ENCODE measurements around the gene IRF8. TPM values are rescaled to one million over a fixed set of nuclear protein-coding genes. Genes with fewer than 3 reads are reported as not detected.
"Not testable (repeated sequence)": the region's sequence is repeated elsewhere in the genome, so short reads cannot be mapped to it uniquely, and the experiment has no call there.

IRF8 gene
- total and polyA plus RNA-seq, 5 experiments from 2014 or later, result 2.0 to 17.8 (median 5.8) TPM

DNA sequence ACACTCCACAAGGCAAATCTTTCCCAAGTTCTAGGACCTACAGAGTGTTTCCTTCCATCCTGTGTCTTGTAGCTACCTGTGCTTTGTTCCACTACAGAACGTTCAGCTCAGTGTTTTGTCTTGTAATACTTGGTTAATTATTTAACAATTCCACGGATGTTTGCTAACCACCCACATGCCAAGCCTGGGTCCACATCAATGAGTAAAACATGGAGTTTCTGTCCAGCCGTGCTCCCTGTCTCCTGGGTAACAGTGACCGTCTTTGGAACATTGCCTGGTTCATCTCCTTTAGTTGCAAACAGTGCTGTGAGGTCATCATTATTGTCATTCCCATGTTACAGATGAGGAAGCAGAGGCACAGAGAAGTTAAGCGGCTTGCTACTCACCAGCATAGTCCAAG lies 41.3 kb downstream of the IRF8 start:
- POLR2A ChIA-PET, result no interaction called here

DNA sequence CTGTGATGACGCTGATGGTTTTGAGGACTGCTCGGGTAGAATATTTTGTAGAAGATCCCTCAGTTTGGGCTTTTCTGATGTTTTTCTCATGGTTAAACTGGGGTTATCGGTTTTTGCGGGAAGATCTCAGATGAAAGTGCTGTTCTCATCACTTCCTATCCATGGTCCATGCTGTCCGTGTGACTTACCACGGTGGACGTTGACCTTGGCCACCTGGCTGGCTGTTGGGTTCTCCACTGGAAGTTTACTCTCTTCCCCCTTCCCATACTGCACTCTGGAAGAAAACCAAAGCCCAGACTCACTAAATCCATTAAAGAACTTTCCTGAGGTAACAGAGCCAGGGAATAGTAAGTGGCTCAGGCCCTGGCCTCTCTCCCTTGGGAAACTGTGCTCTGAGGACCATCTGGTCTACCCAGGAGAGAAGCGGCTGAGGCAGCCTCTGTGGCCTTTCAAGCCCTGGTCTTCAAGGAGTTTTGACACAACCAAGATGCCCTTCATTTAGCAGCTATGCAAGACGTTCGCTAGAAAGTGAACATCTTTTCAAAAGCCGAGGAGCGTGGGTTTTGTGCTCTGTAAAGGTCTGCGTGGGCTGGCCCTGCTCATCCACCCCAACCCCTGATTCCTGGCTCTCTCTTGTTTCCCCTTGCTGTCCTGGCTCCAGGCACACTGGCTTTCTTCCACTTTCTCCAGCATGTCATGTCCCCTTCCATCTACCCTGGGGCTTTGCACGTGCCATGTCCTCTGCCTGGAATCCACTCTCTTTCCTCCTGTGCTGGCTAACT lies 43.1 kb downstream of the IRF8 start:
- DNase-seq (no peak), ATAC-seq (no peak)
- peak overlapping the region in 1 of 10 donors; percentile 44 for H3K27ac Mint-ChIP-seq
- no peaks in the 10 kb centered on the region for H3K27me3 Mint-ChIP-seq
- no peaks in the 10 kb centered on the region for H3K9me3 Mint-ChIP-seq
- H3K36me3 Mint-ChIP-seq, result no peaks in the 10 kb centered on the region
- POLR2A ChIA-PET, result no interaction called here
- H3K4me3 Mint-ChIP-seq, result no peak overlapping the region
- H3K4me1 Mint-ChIP-seq, result peaks cover 25 to 78% (median 41%) of the 10 kb centered on the region in 4 donors

More for the DNA sequence above, 41.3 kb downstream of the IRF8 start:
- no peaks in the 10 kb centered on the region for H3K27me3 Mint-ChIP-seq
- peak overlapping the region in 1 of 10 donors; percentile 42 for H3K4me3 Mint-ChIP-seq
- ATAC-seq, result no peak
- H3K4me1 Mint-ChIP-seq, result peaks cover 30 to 79% (median 42%) of the 10 kb centered on the region in 4 donors
- H3K36me3 Mint-ChIP-seq, result no peaks in the 10 kb centered on the region
- DNase-seq, result no peak
- peak overlapping the region in 1 of 10 donors; percentile 43 for H3K27ac Mint-ChIP-seq
- no peaks in the 10 kb centered on the region for H3K9me3 Mint-ChIP-seq

DNA sequence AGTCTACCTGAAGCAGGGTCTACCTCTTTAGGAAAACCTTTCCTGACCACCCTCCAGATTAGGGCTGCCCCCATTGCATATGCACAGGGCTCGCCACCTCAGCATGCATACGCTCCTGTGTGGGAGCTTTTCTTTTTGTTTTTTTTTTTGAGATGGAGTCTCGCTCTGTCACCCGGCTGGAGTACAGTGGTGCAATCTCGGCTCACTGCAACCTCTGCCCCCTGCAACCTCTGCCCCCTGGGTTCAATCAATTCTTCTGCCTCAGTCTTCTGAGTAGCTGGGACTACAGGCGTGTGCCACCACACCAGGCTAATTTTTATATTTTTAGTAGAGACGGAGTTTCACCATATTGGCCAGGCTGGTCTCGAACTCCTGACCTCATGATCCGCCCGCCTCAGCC lies 43.7 kb downstream of the IRF8 start:
- H3K27me3 Mint-ChIP-seq, H3K4me3 Mint-ChIP-seq, POLR2A ChIA-PET, H3K36me3 Mint-ChIP-seq, H3K9me3 Mint-ChIP-seq, ATAC-seq, DNase-seq: not testable (repeated sequence)
- Mint-ChIP-seq H3K27ac (peak overlapping the region in 2 of 10 donors; percentile 8 to 44), H3K4me1 (peaks cover 21 to 77% (median 41%) of the 10 kb centered on the region in 4 donors)

DNA sequence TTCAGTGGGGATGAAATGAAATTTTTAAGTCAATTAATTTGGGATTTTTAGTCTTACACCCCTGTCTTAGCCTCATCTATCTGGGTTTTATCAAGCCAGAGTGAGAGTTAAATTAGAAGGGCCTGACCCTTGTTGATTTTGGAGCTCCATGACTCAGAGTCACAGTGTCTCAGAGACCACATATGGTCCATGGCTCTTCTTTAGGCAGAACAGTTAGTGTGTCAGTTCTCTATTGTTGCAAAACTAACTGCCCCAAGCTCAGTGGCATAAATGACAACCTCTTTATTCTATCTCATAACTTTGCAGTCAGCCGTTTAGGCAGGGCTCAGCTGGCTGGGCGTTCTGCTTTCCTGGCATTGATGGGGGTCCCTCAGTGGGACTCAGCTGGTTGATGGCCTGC lies 44.7 kb downstream of the IRF8 start:
- H3K36me3 Mint-ChIP-seq, result no peaks in the 10 kb centered on the region
- ATAC-seq, result no peak
- no peaks in the 10 kb centered on the region for H3K9me3 Mint-ChIP-seq
- peaks cover 21 to 76% (median 44%) of the 10 kb centered on the region in 4 donors for H3K4me1 Mint-ChIP-seq
- POLR2A ChIA-PET, result interaction anchor here (1.3 kb wide), 1 partner anchor 11 kb away, joined by 3 read pairs; no protein-coding TSS in a partner anchor
- H3K27ac Mint-ChIP-seq, result peak overlapping the region in 2 of 10 donors; percentile 27 to 61
- H3K4me3 Mint-ChIP-seq, result peak overlapping the region in 1 of 10 donors; percentile 17
- no peak for DNase-seq
- no peaks in the 10 kb centered on the region for H3K27me3 Mint-ChIP-seq

DNA sequence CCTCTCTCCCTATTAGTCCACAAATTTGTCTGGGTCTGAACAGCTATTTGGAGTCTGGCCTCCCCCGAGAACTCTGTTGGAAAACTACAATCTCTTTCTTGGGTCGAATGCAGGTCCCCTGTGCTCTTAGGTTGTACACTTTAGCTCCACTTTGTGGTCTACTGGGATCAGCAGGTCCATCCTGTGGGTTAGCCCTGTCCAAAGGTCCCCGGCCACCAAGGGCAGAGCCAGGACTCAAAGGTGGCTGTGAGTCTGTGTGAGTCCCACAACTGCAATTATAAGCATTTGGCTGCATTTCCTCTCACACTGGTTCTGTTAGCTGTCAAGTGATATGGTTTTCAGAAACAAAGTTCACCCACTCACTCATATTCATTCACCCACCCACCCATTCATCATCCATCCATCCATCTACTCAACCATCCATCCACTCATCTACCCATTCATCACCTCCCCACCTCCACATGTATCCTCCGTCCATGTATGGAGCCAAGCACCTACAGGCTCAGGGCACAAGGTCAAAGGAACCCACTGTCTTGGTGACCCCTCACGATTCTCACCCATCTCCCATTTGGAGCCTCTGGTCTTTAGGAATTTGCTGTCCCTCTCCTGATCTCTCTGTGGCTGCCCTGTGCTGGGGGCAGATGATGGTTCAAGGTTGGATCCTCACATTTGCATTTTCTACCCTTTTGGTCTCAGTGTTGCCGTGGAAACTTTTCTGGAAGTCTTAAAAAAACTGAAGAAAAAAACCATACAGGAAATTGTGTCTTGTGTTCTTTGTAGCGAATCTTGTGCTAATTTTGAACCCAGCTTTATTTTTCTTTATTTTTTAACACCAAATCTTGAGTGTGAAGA lies 45.8 kb downstream of the IRF8 start:
- Mint-ChIP-seq H3K36me3 (no peaks in the 10 kb centered on the region), H3K27me3 (no peaks in the 10 kb centered on the region), H3K4me1 (peaks cover 20 to 79% (median 46%) of the 10 kb centered on the region in 4 donors), H3K27ac (peak overlapping the region; percentile 24 to 92 (median 84)), H3K4me3 (peak overlapping the region in 9 of 10 donors; percentile 47 to 91 (median 66)), H3K9me3 (no peaks in the 10 kb centered on the region)
- POLR2A ChIA-PET, result no interaction called here
- ATAC-seq (no peak), DNase-seq (no peak)

DNA sequence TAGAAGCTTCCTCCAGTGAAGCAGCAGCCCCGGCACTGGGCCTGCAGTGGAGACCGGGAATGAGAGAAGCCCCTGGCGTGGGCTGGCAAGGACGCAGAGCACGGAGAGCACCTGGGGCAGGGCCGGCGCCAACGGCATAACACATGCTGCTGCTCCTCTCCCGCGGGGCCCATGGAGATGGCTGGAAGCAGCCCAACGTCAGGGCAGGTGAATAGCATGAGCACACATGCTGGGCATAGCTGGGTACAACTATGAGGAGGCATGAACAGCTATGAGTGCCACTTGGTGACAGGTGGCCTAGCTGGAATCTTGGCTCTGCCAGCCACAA lies 46.4 kb downstream of the IRF8 start:
- H3K4me1 Mint-ChIP-seq, result peaks cover 22 to 79% (median 52%) of the 10 kb centered on the region in 4 donors
- POLR2A ChIA-PET, result interaction anchor here (0.6 kb wide), 1 partner anchor 171 kb away, joined by 4 read pairs; no protein-coding TSS in a partner anchor
- H3K27ac Mint-ChIP-seq, result peak overlapping the region in 9 of 10 donors; percentile 24 to 92 (median 85)
- H3K9me3 Mint-ChIP-seq, result no peaks in the 10 kb centered on the region
- no peaks in the 10 kb centered on the region for H3K36me3 Mint-ChIP-seq
- peak overlapping the region in 9 of 10 donors; percentile 47 to 91 (median 66) for H3K4me3 Mint-ChIP-seq
- ATAC-seq, result peak in 1 of 2 donors; percentile 33
- H3K27me3 Mint-ChIP-seq, result no peaks in the 10 kb centered on the region
- peak in 1 of 10 donors; percentile 8 for DNase-seq

DNA sequence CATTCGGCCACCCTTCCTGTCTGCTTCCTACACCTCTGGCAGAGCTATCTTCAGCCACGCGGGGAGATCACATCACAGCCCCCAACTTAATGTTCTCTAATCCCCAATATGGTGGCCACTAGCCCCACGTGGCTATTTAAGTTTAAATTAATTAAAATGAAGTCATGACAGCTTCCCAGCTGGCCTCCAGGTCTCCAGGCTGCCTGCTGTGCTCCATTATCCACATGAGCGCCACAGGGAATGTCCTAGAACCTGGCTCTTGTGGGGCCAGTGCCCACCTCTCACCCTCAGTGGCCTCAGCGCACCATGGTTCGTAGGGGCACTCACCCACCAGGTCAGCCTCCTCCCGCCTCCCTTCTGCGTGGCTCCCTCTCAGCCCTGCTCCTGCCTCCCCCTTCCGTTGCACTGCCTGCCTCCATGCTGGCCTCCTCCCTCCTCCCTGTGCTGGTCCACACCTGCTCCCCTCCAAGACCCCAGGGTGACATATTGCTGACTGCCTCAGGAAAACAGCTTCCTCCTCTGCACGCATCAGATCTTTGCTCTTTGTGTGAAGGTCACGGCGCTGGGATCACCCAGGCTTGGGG lies 47.7 kb downstream of the IRF8 start:
- Mint-ChIP-seq H3K4me1 (peaks cover 22 to 79% (median 53%) of the 10 kb centered on the region in 4 donors), H3K9me3 (no peaks in the 10 kb centered on the region), H3K4me3 (peak overlapping the region in 8 of 10 donors; percentile 14 to 91 (median 74)), H3K27ac (peak overlapping the region in 5 of 10 donors; percentile 76 to 84 (median 78)), H3K36me3 (no peaks in the 10 kb centered on the region), H3K27me3 (no peaks in the 10 kb centered on the region)
- DNase-seq, result no peak
- POLR2A ChIA-PET, result interaction anchor here (1.0 kb wide), 1 partner anchor 146 kb away, joined by 3 read pairs; no protein-coding TSS in a partner anchor
- ATAC-seq, result no peak

DNA sequence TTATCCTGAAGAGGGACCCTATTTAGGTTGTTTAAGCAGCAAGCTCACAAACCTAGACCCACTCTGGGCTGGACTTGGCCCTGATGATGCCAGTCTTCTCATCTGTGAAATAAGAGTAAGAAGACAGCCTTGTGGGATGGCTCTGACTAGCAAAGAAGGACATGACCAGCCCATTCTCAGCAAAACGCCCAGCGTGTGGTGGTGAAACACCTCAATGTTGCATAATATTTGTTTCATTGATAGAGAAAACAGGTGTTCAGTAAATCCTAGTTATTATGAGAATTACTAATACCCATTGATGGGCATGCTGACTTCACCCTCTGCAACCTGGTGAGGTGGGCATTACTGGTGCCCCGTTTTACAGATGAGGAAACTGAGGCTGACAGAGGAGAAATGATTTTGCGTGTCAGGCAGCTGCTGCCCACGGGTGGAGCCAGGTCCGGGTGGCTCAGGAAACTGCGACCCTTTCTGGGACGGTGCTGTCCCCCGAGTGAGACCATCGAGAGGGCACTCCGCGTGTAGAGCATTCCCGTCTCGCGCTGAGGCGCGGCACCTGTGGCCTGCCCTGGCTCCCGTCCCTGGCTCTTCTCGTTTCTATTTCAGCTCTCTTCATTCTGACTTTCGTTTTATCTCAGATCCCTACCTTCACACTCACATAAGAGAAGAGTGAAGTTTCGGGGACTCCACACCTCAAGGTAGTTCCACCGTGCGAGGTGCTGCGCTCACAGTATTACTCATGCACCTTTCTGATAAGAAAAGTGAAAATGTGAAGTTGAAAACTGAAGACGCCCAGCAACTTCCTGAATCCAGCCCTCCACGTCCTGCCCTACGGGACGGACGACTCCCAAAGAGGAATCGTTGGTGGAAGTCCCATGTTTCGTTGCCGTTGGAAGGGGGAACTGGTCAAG lies 48.5 kb downstream of the IRF8 start:
- H3K9me3 Mint-ChIP-seq, result no peaks in the 10 kb centered on the region
- peaks cover 20 to 71% (median 52%) of the 10 kb centered on the region in 4 donors for H3K4me1 Mint-ChIP-seq
- POLR2A ChIA-PET, result interaction anchor here (1.0 to 1.5 kb wide), 2 partner anchors 11 to 147 kb away, joined by 3 read pairs; no protein-coding TSS in a partner anchor
- H3K27ac Mint-ChIP-seq, result peak overlapping the region in 7 of 10 donors; percentile 75 to 84 (median 79)
- DNase-seq, result peak in 1 of 10 donors; percentile 12
- H3K36me3 Mint-ChIP-seq, result no peaks in the 10 kb centered on the region
- ATAC-seq, result peak in 1 of 2 donors; percentile 70
- H3K27me3 Mint-ChIP-seq, result no peaks in the 10 kb centered on the region
- H3K4me3 Mint-ChIP-seq, result peak overlapping the region; percentile 57 to 93 (median 86)

DNA sequence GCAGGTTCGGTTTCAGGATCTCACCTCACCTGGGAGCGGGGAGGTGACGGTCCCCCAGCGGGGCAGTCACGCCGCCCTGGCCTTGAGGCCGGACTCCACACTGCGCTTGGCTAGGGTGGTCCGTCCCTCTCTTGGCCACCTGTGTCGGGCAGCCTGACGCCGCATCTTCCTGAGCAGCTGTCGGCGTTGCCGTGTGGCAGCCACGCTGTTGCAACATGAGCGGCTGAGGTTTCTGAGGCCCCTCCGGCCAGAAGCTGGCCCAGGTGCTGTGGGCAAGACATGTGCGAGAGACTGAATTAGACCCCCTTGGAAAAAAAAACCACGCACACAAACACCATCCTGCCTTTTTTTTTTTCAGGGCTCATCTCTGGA lies 49.2 kb downstream of the IRF8 start:
- no peak for ATAC-seq
- peak overlapping the region in 2 of 10 donors; percentile 80 to 84 for H3K27ac Mint-ChIP-seq
- no peak for DNase-seq
- H3K4me3 Mint-ChIP-seq, result peak overlapping the region; percentile 49 to 93 (median 86)
- H3K27me3 Mint-ChIP-seq, result no peaks in the 10 kb centered on the region
- peaks cover 18 to 68% (median 50%) of the 10 kb centered on the region in 4 donors for H3K4me1 Mint-ChIP-seq
- no peaks in the 10 kb centered on the region for H3K36me3 Mint-ChIP-seq
- H3K9me3 Mint-ChIP-seq, result no peaks in the 10 kb centered on the region
- POLR2A ChIA-PET, result interaction anchor here (1.5 kb wide), 1 partner anchor 12 kb away, joined by 3 read pairs; no protein-coding TSS in a partner anchor

DNA sequence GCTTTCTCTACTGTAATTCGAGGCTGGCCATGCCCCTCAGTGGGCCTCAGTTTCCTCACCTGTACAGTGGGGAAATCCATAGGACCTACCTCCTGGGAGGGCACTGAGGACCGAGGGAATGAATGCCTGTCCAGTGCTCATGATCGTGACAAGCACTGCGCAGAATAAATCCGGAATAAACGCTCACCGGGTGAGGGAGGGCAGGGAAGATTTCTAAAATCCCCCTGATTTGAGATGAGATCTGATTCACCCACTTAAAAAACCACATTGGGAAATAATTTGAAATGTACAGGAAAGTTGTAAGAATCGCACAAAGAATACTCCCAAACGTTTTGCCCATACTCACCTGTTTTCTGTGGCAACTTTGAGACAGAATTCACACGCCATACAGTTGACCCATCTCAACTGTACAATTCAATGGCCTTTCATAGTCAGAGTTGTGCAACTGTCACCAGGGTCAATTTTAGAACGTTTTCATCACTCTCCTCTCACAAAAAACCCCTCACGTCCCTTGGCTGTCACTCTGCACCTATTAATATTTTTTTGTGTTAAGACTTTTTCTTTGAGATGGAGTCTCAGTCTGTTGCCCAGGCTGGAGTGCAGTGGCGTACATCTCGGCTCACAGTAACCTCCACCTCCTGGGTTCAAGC lies 49.8 kb downstream of the IRF8 start:
- Mint-ChIP-seq H3K27ac (peak overlapping the region in 1 of 10 donors; percentile 36), H3K9me3 (no peaks in the 10 kb centered on the region), H3K4me3 (peak overlapping the region in 7 of 10 donors; percentile 16 to 69 (median 44)), H3K4me1 (peaks cover 18 to 62% (median 50%) of the 10 kb centered on the region in 4 donors), H3K27me3 (no peaks in the 10 kb centered on the region), H3K36me3 (no peaks in the 10 kb centered on the region)
- no peak for ATAC-seq
- POLR2A ChIA-PET, result interaction anchor here (1.5 kb wide), 1 partner anchor 13 kb away, joined by 3 read pairs; no protein-coding TSS in a partner anchor
- no peak for DNase-seq
